ENCODE results near the gene GJD2. TPM values are rescaled to one million over a fixed set of nuclear protein-coding genes. Genes with fewer than 3 reads are reported as not detected.

GJD2 gene
- total and polyA plus RNA-seq, 2 donors (not counting 1 experiment from before 2014, with no cell fraction given), result not detected

DNA sequence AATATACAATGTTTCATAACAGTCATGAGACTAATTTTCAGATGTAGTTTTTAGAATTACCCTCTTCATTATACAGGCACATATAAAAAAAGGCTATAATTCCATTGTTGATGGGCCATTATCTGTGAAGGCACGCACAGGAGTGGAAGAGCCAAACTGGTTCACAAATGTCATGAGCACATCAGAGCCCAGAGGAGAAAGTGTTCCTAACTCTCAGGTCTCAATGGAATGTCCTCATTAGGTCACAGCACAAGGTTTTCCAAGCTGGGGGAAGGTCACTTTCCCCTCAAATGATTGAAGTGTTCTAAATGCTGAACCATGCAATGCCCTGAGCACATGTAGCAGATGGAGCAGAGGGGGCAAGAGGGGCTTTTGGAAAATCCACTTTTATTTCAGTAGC, 41.2 kb downstream of the GJD2 start:
- H3K79me2 ChIP-seq (ENCODE audit: control insufficient read depth, insufficient read depth, low read length), result no peaks in the 10 kb centered on the region
- no peaks in the 10 kb centered on the region for H3K36me3 ChIP-seq (ENCODE audit: control insufficient read depth, insufficient read depth, low read length)
- H3K4me2 ChIP-seq (ENCODE audit: extremely low read depth, insufficient read depth, low read length), result no peak overlapping the region
- no peaks in the 10 kb centered on the region for H3K4me1 ChIP-seq (ENCODE audit: control insufficient read depth, extremely low read depth, insufficient read depth, low read length)
- H3K9me3 ChIP-seq (ENCODE audit: control insufficient read depth, insufficient read depth, low read depth, low read length), result no peaks in the 10 kb centered on the region
- H4K20me1 ChIP-seq (ENCODE audit: control insufficient read depth, extremely low read depth, insufficient read depth, low read length), result no peaks in the 10 kb centered on the region
- no peak overlapping the region for H2AFZ ChIP-seq (ENCODE audit: low read length)
- H3K9ac ChIP-seq (ENCODE audit: insufficient read depth, low read length), result no peak overlapping the region
- H3K4me3 ChIP-seq (replicated peaks in 1 of 4; ENCODE audit: control extremely low read depth in 1 of 4, insufficient read depth in 1 of 4, low read depth in 3 of 4, low read length in 4 of 4), result no peak overlapping the region
- H3K27ac ChIP-seq (ENCODE audit: insufficient read depth, low read length), result no peak overlapping the region
- no peak for DNase-seq (ENCODE audit: low read depth in 2 of 2)
- H3K27me3 ChIP-seq (ENCODE audit: control insufficient read depth, insufficient read depth, low read length), result peaks cover 5% of the 10 kb centered on the region
- TF ChIP-seq CTCF (conservative IDR thresholded peaks at IDR 0.05 in 1 of 2, IDR thresholded peaks at IDR 0.05 in 1 of 2; ENCODE audit: low read depth in 1 of 2, low read length in 2 of 2) (no peak), EZH2 (IDR thresholded peaks at IDR 0.05; ENCODE audit: low read length, missing control alignments) (no peak)

DNA sequence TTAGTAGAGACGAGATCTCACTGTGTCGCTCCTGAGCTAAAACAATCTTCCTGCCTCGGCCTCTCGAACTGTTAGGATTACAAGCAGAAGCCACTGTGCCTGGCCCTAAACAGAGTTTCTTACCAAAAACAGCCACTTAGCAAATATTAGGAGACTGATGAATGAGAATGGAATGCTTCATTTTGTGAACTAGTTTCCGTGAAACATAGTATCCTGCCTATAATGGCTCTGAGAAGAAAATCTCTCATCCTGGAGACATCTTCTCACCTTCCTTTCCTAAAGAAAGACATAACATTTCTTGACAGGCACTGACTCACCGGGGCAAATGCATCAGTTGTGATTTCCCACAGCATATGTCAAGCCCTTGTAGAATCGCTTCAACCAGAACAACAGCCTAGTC, 44.9 kb downstream of the GJD2 start:
- DNase-seq (ENCODE audit: low read depth in 2 of 2), result peak; percentile 12 to 42
- Histone ChIP-seq H3K36me3 (ENCODE audit: control insufficient read depth, insufficient read depth, low read length) (no peaks in the 10 kb centered on the region), H3K4me3 (replicated peaks in 1 of 4; ENCODE audit: control extremely low read depth in 1 of 4, insufficient read depth in 1 of 4, low read depth in 3 of 4, low read length in 4 of 4) (no peak overlapping the region), H3K9me3 (ENCODE audit: control insufficient read depth, insufficient read depth, low read depth, low read length) (no peaks in the 10 kb centered on the region), H3K9ac (ENCODE audit: insufficient read depth, low read length) (no peak overlapping the region), H3K27me3 (ENCODE audit: control insufficient read depth, insufficient read depth, low read length) (peaks cover 13% of the 10 kb centered on the region), H3K4me1 (ENCODE audit: control insufficient read depth, extremely low read depth, insufficient read depth, low read length) (no peaks in the 10 kb centered on the region), H2AFZ (ENCODE audit: low read length) (no peak overlapping the region), H4K20me1 (ENCODE audit: control insufficient read depth, extremely low read depth, insufficient read depth, low read length) (no peaks in the 10 kb centered on the region), H3K4me2 (ENCODE audit: extremely low read depth, insufficient read depth, low read length) (no peak overlapping the region), H3K79me2 (ENCODE audit: control insufficient read depth, insufficient read depth, low read length) (no peaks in the 10 kb centered on the region), H3K27ac (ENCODE audit: insufficient read depth, low read length) (no peak overlapping the region)
- no peak for TF ChIP-seq EZH2 (IDR thresholded peaks at IDR 0.05; ENCODE audit: low read length, missing control alignments)
- TF ChIP-seq CTCF (conservative IDR thresholded peaks at IDR 0.05 in 1 of 2, IDR thresholded peaks at IDR 0.05 in 1 of 2; ENCODE audit: low read depth in 1 of 2, low read length in 2 of 2), result no peak

GRCh38 chr15:34708422-34708821, 46.4 kb downstream of the GJD2 start:
- peak; percentile 95 to 99 for TF ChIP-seq CTCF (conservative IDR thresholded peaks at IDR 0.05 in 1 of 2, IDR thresholded peaks at IDR 0.05 in 1 of 2; ENCODE audit: low read depth in 1 of 2, low read length in 2 of 2)
- TF ChIP-seq EZH2 (IDR thresholded peaks at IDR 0.05; ENCODE audit: low read length, missing control alignments), result no peak
- Histone ChIP-seq H3K9me3 (ENCODE audit: control insufficient read depth, insufficient read depth, low read depth, low read length) (no peaks in the 10 kb centered on the region), H3K79me2 (ENCODE audit: control insufficient read depth, insufficient read depth, low read length) (no peaks in the 10 kb centered on the region), H3K4me1 (ENCODE audit: control insufficient read depth, extremely low read depth, insufficient read depth, low read length) (no peaks in the 10 kb centered on the region), H3K9ac (ENCODE audit: insufficient read depth, low read length) (no peak overlapping the region), H3K36me3 (ENCODE audit: control insufficient read depth, insufficient read depth, low read length) (no peaks in the 10 kb centered on the region), H4K20me1 (ENCODE audit: control insufficient read depth, extremely low read depth, insufficient read depth, low read length) (no peaks in the 10 kb centered on the region), H3K4me2 (ENCODE audit: extremely low read depth, insufficient read depth, low read length) (no peak overlapping the region), H3K27me3 (ENCODE audit: control insufficient read depth, insufficient read depth, low read length) (peaks cover 12% of the 10 kb centered on the region), H2AFZ (ENCODE audit: low read length) (no peak overlapping the region), H3K27ac (ENCODE audit: insufficient read depth, low read length) (no peak overlapping the region), H3K4me3 (replicated peaks in 1 of 4; ENCODE audit: control extremely low read depth in 1 of 4, insufficient read depth in 1 of 4, low read depth in 3 of 4, low read length in 4 of 4) (no peak overlapping the region)
- DNase-seq (ENCODE audit: low read depth in 2 of 2), result peak; percentile 58 to 76
